ENCODE measurements around the gene ZNF565.
A peak's percentile ranks its signal among the peaks of the same experiment; 100 is the strongest.
"Not testable (repeated sequence)": the region's sequence is repeated elsewhere in the genome, so short reads cannot be mapped to it uniquely, and the experiment has no call there.

Gene ZNF565

GRCh38 chr19:36149673-36150406 lies 64.6 kb downstream of the ZNF565 start:
- DNase-seq: no peak

- no peak for DNase-seq
Observed at GRCh38 chr19:36144624-36145023, 69.8 kb downstream of the ZNF565 start.

DNA sequence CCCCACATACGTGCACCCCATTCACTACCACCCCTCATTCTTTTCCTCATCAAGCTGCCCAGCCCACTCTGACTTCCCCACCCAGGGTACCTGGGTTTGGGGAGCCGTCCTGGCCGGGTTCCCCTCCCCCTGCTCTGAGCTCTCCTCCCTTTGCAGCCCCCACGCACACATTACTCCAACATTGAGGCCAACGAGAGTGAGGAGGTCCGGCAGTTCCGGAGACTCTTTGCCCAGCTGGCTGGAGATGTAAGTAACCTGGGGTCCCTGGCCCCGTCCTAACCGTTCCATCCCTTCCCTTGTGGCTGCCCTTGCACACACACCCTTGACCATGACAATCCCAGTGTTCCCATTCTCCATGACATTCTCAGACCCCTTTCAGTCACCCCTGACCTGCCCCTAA lies 72.0 kb downstream of the ZNF565 start:
- DNase-seq: no peak

DNA sequence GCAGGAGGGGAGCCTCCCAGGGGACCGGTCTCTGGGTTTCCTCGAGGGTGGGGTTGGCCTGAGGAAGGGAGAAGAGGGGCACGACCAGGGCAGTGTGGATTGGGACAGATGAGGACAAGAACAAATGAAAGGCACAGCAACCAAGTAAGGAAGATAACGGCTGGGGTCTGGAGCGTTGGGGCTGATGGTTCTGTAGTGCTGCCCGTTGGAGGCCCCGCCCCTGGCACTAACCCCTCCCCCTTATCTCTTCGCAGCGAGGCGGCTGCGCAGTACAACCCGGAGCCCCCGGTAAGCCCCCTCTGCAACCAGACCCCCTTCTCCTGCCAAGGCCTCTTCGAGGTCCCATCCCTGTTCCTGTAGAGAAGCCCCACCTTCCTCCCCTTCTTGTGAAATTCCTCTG lies 72.4 kb downstream of the ZNF565 start:
- DNase-seq: no peak

DNA sequence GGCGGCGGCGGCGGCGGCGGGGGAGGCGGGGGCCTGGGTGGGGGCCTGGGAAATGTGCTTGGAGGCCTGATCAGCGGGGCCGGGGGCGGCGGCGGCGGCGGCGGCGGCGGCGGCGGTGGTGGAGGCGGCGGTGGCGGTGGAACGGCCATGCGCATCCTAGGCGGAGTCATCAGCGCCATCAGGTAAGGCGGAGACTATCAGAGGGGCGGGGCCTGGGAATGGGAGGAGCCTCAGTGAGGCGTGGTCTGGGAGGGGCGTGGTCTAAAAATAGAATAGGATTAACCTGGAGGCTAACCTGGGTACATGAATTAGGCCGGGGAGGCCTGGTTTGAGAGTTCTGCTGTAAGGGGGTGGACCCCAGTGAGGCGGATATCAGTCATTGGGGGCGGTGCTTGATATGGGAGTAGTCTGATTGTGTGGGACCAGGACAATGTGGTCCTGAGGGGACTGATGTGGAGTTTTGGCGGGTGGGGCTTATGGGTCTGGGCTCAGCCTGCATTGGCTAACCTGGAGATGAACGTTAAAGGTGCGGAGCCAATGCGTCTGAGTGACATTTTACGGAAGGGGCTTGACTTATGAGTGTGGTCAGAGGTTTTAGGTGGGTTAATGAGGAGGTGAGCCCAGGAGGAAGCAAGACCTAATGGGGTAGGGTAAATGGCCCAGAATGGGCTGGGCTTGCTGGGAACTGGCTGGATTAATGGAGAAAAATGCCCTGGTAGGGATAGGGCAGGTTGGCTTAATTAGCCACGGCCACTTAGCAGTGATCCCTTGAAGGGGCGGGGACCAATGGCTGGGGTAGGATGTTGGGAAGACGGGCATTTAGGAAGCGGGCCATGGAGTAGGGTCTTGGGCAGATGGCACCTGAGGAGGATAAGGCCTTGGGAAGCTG lies 73.2 kb downstream of the ZNF565 start:
- peak; percentile 94 for DNase-seq

GRCh38 chr19:36140304-36141038 lies 74.0 kb downstream of the ZNF565 start:
- peak; percentile 72 for DNase-seq

DNA sequence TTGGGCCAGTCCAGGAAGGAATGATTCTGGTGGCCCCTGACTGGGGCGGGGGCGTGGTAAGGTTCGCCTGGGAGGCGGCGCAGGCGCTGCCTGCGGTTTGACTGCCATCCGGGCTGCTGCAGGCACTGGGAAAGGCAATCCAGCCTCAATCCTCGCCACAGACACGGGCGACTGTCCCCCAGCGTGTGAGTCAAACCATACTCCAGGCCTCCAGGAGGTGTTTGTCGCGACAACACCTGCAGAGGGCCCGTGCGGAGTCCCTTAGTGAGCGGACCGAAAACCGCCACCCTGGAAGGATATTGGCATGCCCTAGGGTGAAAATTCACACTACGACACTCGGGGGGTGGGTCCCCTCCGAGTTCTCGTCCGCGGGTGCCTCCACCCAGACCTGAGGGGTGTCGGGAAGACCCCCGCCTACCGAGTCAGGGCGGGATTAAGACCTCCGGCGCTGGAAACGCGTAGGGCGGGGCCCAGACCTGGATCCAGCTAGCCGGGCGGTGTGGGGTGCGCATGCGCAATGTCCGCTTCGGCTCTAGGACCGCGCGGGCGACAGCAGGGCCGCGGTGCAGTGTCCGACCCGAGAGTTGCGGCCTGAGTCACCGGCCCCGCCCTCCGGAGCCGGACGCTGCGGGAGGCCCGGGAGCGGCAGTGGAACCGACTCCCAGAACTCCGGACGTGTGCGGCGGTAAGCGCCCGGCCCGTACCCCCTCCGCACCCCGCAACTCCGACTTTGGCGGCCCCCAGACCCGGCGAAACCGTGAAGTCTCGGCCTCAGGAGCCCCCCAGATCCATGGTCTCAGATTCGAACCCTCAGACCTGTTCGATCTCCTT lies 74.8 kb downstream of the ZNF565 start, which contains the start of gene CAPNS1:
Gene CAPNS1 (plus strand): TSS at position 594 of the 831 bp plus-strand sequence. CDS start 946 bp downstream, outside the sequence.
- peak; percentile 98 for DNase-seq

DNA sequence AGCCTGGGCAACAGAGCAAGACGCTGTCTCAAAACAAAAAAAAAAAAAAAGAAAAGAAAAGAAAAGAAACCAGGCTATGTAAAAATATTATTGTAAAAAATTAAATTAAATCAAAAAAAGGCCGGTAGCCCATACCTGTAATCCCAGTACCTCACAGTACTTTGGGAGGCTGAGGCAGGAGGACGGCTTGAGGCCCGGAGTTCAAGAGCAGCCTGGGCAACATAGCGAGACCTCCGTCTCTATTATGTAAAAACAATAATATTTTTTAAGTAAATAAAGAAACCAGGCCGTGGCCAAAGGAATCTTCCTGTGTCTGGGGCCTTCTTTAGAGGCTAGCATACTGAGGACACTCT lies 75.4 kb downstream of the ZNF565 start:
- no peak for DNase-seq

DNA sequence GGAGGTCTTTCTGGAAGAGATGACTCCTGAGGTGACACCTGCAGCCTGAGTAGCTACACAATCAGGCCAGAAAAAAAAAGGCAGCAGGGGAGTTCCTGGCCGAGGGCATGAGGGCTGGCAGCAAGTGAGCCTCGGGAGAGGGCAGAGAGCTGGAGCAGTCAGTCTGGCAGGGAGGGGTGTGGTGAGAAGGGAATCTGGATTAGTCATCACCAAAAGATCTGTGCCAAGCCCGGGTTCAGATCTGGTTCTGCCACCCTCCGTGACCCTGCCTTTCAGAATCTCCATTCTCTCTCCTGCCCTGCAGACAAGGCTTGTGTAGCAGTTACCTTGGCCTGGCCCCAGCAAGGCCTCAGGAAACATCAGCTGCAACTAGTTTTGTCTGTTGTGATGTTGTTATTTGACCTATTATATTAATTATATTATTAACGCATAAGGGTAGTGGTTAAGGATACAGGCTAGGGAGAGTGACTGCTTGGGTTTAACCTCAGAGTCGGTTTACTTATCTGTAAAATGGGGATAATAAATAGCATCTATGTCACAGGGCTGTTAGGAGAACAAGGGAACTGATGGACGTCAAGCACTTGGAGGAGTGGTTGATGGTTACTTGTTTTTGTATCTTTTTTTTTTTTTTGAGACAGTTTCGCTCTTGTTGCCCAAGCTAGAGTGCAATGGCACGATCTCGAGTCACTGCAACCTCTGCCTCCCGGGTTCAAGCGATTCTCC lies 77.3 kb downstream of the ZNF565 start:
- peak; percentile 53 for DNase-seq

DNA sequence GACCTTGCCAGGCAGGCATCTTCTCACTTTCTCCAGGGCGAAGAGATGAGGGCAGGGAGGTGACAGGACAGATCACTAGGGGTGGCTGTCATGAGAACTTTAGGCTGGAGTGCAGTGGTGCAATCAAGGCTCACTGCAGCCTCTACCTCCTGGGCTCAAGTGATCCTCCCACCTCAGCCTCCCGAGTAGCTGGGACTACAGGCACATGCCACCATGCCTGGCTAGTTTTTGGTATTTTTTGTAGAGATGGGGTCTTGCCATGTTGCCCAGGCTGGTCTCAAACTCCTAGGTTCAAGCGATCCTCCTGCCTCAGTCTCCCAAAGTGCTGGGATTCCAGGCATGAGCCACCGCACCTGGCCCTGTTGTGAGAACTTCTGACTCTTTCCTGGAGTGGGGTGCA lies 79.6 kb downstream of the ZNF565 start:
- not testable (repeated sequence) for DNase-seq
